ACC112 (cell line): ENCODE data around the gene DTWD2.

Source experiments
- H2AFZ ChIP-seq: fragments of 200-600 bp; sonication (generic); one replicate; pipeline ENCODE4 v1.6.0; 2017; ENCODE audit warnings: antibody characterized with exemption, low read length; ENCODE audit not compliant: unreplicated experiment
- H3K27ac ChIP-seq: fragments of 200-600 bp; sonication (generic); 2 replicates; pipeline ENCODE4 v1.5.1; 2014; ENCODE audit warnings: low read depth, mild to moderate bottlenecking, antibody characterized with exemption, low read length, moderate library complexity
- H3K27me3 ChIP-seq: fragments of 200-600 bp; sonication (generic); 2 replicates; pipeline ENCODE4 v1.6.1; 2014; ENCODE audit warnings: mild to moderate bottlenecking, antibody characterized with exemption, low read length, moderate library complexity, mixed read lengths; ENCODE audit not compliant: insufficient read depth
- H3K36me3 ChIP-seq: fragments of 200-600 bp; sonication (generic); 2 replicates; pipeline ENCODE4 v1.6.1; 2016; ENCODE audit warnings: mild to moderate bottlenecking, antibody characterized with exemption, low read length, moderate library complexity, mixed read lengths; ENCODE audit not compliant: insufficient read depth
- H3K4me1 ChIP-seq: fragments of 200-600 bp; sonication (generic); one replicate; pipeline ENCODE4 v1.6.1; 2016; ENCODE audit warnings: low read length, mixed read lengths; ENCODE audit not compliant: insufficient read depth, unreplicated experiment, control insufficient read depth
- H3K4me3 ChIP-seq: fragments of 200-600 bp; sonication (generic); 2 replicates; pipeline ENCODE4 v1.5.1; 2014; ENCODE audit warnings: mild to moderate bottlenecking, low read depth, low read length
- H3K79me2 ChIP-seq: fragments of 200-600 bp; sonication (generic); one replicate; pipeline ENCODE4 v1.6.0; 2016; ENCODE audit warnings: low read length; ENCODE audit not compliant: control insufficient read depth, unreplicated experiment, insufficient read depth

The DTWD2 gene

GRCh38 chr5:118832974-118833373, 155.4 kb downstream of the DTWD2 start:
- H3K27ac ChIP-seq = no peak overlapping the region
- H3K36me3 ChIP-seq = no peaks in the 10 kb centered on the region

GRCh38 chr5:118825226-118825625, 163.1 kb downstream of the DTWD2 start:
- H3K4me3 ChIP-seq = no peak overlapping the region
- H3K4me1 ChIP-seq = no peaks in the 10 kb centered on the region
- H3K36me3 ChIP-seq = no peaks in the 10 kb centered on the region

More at GRCh38 chr5:118832974-118833373, 155.4 kb downstream of the DTWD2 start:
- Histone ChIP-seq H2AFZ (no peak overlapping the region), H3K79me2 (no peaks in the 10 kb centered on the region), H3K4me1 (no peaks in the 10 kb centered on the region), H3K27me3 (no peaks in the 10 kb centered on the region), H3K4me3 (no peak overlapping the region)

DNA sequence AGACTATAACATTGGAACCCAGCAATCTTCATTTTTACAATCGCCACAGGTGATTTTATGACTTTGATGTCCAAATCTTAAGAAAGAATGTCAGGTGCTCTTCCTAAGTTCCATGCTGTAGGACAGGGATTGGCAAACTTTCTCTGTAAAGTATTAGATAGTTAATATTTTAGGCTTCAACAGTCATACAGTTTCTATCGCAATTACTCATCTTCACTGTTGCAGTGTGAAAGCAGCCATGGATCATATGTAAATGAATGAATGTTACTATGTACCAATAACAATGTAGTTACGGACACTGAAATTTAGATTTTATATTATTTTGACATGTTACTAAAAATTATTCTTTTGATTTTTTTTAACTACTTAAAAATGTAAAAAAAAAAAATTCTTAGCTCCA, 169.7 kb downstream of the DTWD2 start:
- H3K27me3 ChIP-seq = no peaks in the 10 kb centered on the region
- no peaks in the 10 kb centered on the region for H3K79me2 ChIP-seq
- no peaks in the 10 kb centered on the region for H3K4me1 ChIP-seq
- H3K4me3 ChIP-seq = no peak overlapping the region
- no peaks in the 10 kb centered on the region for H3K36me3 ChIP-seq
- no peak overlapping the region for H3K27ac ChIP-seq
- H2AFZ ChIP-seq = no peak overlapping the region

More at GRCh38 chr5:118825226-118825625, 163.1 kb downstream of the DTWD2 start:
- H3K27ac ChIP-seq = no peak overlapping the region
- no peaks in the 10 kb centered on the region for H3K79me2 ChIP-seq
- no peaks in the 10 kb centered on the region for H3K27me3 ChIP-seq
- no peak overlapping the region for H2AFZ ChIP-seq

DNA sequence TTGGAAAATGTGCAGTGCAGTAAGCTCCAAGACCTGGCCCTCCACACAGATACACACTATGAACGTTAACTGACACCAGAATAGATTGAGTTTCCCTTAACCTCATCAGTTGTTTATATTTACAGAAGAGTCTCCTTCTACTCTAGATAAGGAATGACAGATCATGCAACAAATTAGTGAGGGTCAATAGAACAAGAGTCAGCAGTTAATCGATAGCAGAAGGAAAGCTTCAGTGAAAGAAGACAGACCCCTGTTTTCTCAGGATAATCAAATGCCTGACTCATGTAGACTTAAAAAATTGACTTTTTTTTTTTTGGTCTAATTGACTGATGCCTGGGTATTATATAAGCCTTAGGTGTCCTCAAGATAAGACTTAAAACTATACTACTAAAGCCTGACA, 179.9 kb downstream of the DTWD2 start:
- Histone ChIP-seq H3K36me3 (no peaks in the 10 kb centered on the region), H3K27me3 (no peaks in the 10 kb centered on the region), H3K4me3 (no peak overlapping the region), H3K27ac (no peak overlapping the region), H3K79me2 (no peaks in the 10 kb centered on the region), H3K4me1 (no peaks in the 10 kb centered on the region), H2AFZ (no peak overlapping the region)

DNA sequence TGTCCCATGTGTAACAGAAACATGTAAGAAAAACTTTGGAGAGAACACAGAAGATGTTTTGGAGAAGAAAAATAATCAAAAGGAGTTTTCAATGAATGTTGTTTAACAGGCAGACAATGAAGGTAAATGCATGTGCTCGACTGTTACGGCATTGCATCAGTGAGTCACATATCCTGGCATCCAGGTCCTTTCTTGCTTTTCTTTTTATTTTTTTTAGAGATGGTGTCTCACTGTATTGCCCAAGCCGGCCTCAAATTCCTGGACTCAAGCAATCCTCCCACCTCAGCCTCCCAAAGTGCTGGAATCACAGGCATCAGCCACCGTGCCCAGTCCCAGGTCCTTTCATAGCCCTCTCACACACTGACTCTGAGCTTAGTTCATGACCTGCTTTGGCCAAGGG, 181.8 kb downstream of the DTWD2 start:
- Histone ChIP-seq H3K27me3 (no peaks in the 10 kb centered on the region), H3K4me3 (no peak overlapping the region), H3K36me3 (no peaks in the 10 kb centered on the region), H3K27ac (no peak overlapping the region), H3K4me1 (no peaks in the 10 kb centered on the region), H3K79me2 (no peaks in the 10 kb centered on the region), H2AFZ (no peak overlapping the region)

DNA sequence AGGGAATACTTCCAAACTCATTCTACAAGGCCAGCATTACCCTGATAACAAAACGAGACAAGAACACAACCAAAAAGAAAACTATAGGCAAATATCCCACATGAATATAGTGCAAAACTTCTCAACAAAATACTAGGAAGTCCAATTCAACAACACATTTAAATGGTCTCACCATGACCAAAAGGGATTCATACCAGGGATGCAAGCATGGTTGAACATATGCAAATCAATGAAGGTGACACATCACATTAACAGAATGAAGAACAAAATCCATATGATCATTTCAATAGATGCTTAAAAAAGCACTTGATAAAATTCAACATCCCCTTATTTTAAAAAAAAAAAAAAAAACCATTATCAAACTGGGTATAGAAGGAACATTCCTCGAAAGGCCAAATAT, 186.0 kb downstream of the DTWD2 start:
- Histone ChIP-seq H2AFZ (no peak overlapping the region), H3K79me2 (no peaks in the 10 kb centered on the region), H3K27me3 (no peaks in the 10 kb centered on the region), H3K4me3 (no peak overlapping the region), H3K36me3 (no peaks in the 10 kb centered on the region), H3K4me1 (no peaks in the 10 kb centered on the region), H3K27ac (no peak overlapping the region)

DNA sequence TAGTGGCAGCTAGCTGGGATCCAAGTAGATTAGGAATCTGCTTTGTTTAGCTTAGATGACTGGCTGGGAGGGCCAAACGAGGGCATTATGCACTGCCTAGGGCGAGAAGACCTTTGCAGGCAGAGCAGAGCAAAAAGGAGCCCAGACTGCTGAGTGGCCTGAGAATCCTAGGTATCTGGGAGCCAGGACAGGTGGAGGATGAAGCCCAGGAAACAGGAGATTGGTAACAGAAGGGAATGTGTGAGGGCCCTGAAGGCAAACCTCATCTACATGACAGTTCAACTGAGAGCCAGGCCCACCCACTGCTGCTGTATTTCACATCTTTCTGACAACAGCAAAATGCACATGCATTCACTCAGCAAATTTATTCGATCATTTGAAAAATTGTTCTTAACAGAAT, 192.3 kb downstream of the DTWD2 start:
- Histone ChIP-seq H2AFZ (no peak overlapping the region), H3K36me3 (no peaks in the 10 kb centered on the region), H3K4me3 (no peak overlapping the region), H3K4me1 (no peaks in the 10 kb centered on the region), H3K27ac (no peak overlapping the region), H3K79me2 (no peaks in the 10 kb centered on the region), H3K27me3 (no peaks in the 10 kb centered on the region)

GRCh38 chr5:118794281-118794680, 194.1 kb downstream of the DTWD2 start:
- Histone ChIP-seq H3K36me3 (no peaks in the 10 kb centered on the region), H3K4me1 (no peaks in the 10 kb centered on the region), H3K27me3 (no peaks in the 10 kb centered on the region), H3K4me3 (no peak overlapping the region), H2AFZ (no peak overlapping the region), H3K27ac (no peak overlapping the region), H3K79me2 (no peaks in the 10 kb centered on the region)

GRCh38 chr5:118793652-118794051, 194.7 kb downstream of the DTWD2 start:
- Histone ChIP-seq H3K27me3 (no peaks in the 10 kb centered on the region), H3K4me1 (no peaks in the 10 kb centered on the region), H3K36me3 (no peaks in the 10 kb centered on the region), H2AFZ (no peak overlapping the region), H3K4me3 (no peak overlapping the region), H3K27ac (no peak overlapping the region), H3K79me2 (no peaks in the 10 kb centered on the region)

- no peaks in the 10 kb centered on the region for H3K27me3 ChIP-seq
- no peak overlapping the region for H3K27ac ChIP-seq
Measured at GRCh38 chr5:118793091-118793490, 195.3 kb downstream of the DTWD2 start.

DNA sequence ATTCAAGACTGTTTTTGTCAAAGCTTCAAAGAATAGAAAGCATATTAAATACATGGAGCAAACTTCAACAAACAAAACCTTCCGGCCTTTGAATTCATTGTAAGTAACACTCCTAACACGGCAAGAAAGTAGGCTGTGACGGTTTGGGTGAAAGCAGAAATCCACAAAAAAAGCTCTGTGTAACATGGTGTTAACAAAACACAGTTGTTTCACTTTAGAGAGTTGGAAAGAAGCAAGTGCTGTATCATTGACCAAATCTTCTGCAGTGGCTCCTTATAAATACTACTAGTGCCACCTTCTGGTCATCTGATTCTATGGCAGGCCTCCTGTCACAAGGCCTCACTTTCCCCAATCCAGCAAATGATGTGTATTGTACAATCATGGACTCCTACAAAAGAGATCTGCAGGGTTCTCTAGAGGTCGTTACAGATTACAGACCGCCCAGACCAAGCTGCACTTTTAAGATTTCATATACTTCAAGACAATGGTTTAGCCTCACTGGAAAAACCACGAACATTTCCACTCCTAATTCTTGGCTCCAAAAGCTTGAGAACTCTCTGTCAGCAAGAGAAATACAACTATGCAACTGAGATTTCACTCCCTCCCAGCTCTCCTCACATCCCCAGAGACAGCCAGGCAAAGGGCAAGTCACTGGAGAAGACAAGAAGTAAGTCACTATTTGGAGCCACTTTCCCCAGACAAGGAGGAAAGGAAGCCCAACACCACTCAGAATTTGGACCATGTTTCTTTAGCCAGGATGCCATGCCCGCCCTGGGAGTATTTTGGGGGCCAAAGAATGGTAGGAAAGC, 196.2 kb downstream of the DTWD2 start:
- peak overlapping the region; percentile 94 for H2AFZ ChIP-seq
- H3K27ac ChIP-seq = no peak overlapping the region
- H3K27me3 ChIP-seq = no peaks in the 10 kb centered on the region

More at GRCh38 chr5:118793091-118793490, 195.3 kb downstream of the DTWD2 start:
- no peaks in the 10 kb centered on the region for H3K79me2 ChIP-seq
- H3K36me3 ChIP-seq = no peaks in the 10 kb centered on the region
- H3K4me1 ChIP-seq = no peaks in the 10 kb centered on the region
- H2AFZ ChIP-seq = no peak overlapping the region
- H3K4me3 ChIP-seq = no peak overlapping the region

More for the DNA sequence above, 196.2 kb downstream of the DTWD2 start:
- no peaks in the 10 kb centered on the region for H3K79me2 ChIP-seq
- H3K4me1 ChIP-seq = no peaks in the 10 kb centered on the region
- H3K4me3 ChIP-seq = peak overlapping the region; percentile 65
- H3K36me3 ChIP-seq = no peaks in the 10 kb centered on the region
